PC-3 (cell line): ENCODE results near the gene PCDHA2. TPM values are rescaled to one million over a fixed set of nuclear protein-coding genes. Genes with fewer than 3 reads are reported as not detected.

Source experiments
- ATAC-seq: fragments of 200-7000 bp; cut with Tn5 transposase; 2 replicates; pipeline ENCODE4 v1.9.1; 2020; ENCODE audit warnings: mild to moderate bottlenecking, moderate library complexity
- BruUV-seq: library from RNA; stranded (reverse); fragments of 400-500 nt; replicated peaks from 2 replicates; lab custom pipeline; 2021; lab: Mats Ljungman, UMichigan
- CTCF ChIA-PET: fragments of 300-600 bp; sonication (Branson Sonifier 250); formaldehyde crosslinking; loops from one replicate; lab custom pipeline; 2022; ENCODE audit warnings: antibody characterized with exemption; lab: Charles Lee
- POLR2A ChIA-PET: fragments of 300-600 bp; sonication (Branson Sonifier 250); formaldehyde crosslinking; loops from one replicate; lab custom pipeline; 2022; ENCODE audit warnings: antibody characterized with exemption; ENCODE audit not compliant: unreplicated experiment; lab: Charles Lee
- DNase-seq: peaks from one replicate; pipeline ENCODE4 v3.0.0-alpha.2; 2015
- H2AFZ ChIP-seq: fragments of 300-600 bp; sonication (generic); 2 replicates; pipeline ENCODE4 v1.6.0; 2016; ENCODE audit warnings: antibody characterized with exemption, low read length
- H3F3A ChIP-seq: fragments of 300-600 bp; sonication (generic); one replicate; pipeline ENCODE4 v1.6.0; 2017; ENCODE audit warnings: antibody characterized with exemption, low read length, control low read depth, mild to moderate bottlenecking; ENCODE audit not compliant: unreplicated experiment
- H3K27ac ChIP-seq: fragments of 300-600 bp; sonication (generic); 2 replicates; pipeline ENCODE4 v1.5.1; 2016; ENCODE audit warnings: mild to moderate bottlenecking, low read length
- H3K27me3 ChIP-seq: fragments of 300-600 bp; sonication (generic); 2 replicates; pipeline ENCODE4 v1.6.1; 2016; ENCODE audit warnings: low read length, mixed read lengths
- H3K36me3 ChIP-seq: fragments of 300-600 bp; sonication (generic); 2 replicates; pipeline ENCODE4 v1.6.1; 2016; ENCODE audit warnings: low read depth, mixed run types, low read length, mixed read lengths
- H3K4me1 ChIP-seq: fragments of 300-600 bp; sonication (generic); 2 replicates; pipeline ENCODE4 v1.5.1; 2016; ENCODE audit warnings: low read length; ENCODE audit not compliant: insufficient read depth
- H3K4me2 ChIP-seq: fragments of 300-600 bp; sonication (generic); 2 replicates; pipeline ENCODE4 v1.6.0; 2016; ENCODE audit warnings: low read length
- H3K4me3 ChIP-seq: fragments of 300-600 bp; sonication (generic); 2 replicates; pipeline ENCODE4 v1.5.1; 2016; ENCODE audit warnings: mild to moderate bottlenecking, low read length, mixed read lengths
- H3K79me2 ChIP-seq: fragments of 300-600 bp; sonication (generic); 2 replicates; pipeline ENCODE4 v1.6.1; 2017; ENCODE audit warnings: low read length, mixed read lengths
- H3K9ac ChIP-seq: fragments of 300-600 bp; sonication (generic); 2 replicates; pipeline ENCODE4 v1.6.0; 2016; ENCODE audit warnings: mild to moderate bottlenecking, low read length
- H3K9me2 ChIP-seq: fragments of 300-600 bp; sonication (generic); replicated peaks from 2 replicates; pipeline ENCODE4 v1.6.1; 2016; ENCODE audit warnings: mixed run types, low read length, mixed read lengths
- H3K9me3 ChIP-seq: fragments of 300-600 bp; sonication (generic); 2 replicates; pipeline ENCODE4 v1.6.1; 2016; ENCODE audit warnings: low read length, mixed read lengths
- H4K20me1 ChIP-seq: fragments of 300-600 bp; sonication (generic); 2 replicates; pipeline ENCODE4 v1.6.1; 2016; ENCODE audit warnings: low read length, mixed read lengths
- EZH2 ChIP-seq: fragments of 300-600 bp; sonication (generic); IDR thresholded peaks from one replicate; pipeline ENCODE4 v1.6.1; 2017; ENCODE audit warnings: antibody characterized with exemption, mild to moderate bottlenecking, low read length; ENCODE audit not compliant: unreplicated experiment
- EZH2phosphoT487 ChIP-seq: fragments of 300-600 bp; sonication (generic); IDR thresholded peaks from 2 replicates; pipeline ENCODE4 v1.6.1; 2018; ENCODE audit warnings: mild to moderate bottlenecking, antibody characterized with exemption, low read length, borderline replicate concordance
- intact Hi-C: fragments of 100-400 bp; cut with micrococcal nuclease; formaldehyde crosslinking; loops from 2 replicates; pipeline ENCODE4 v1.9.0; 2023
- total RNA-seq: library from RNA; depleted of rRNA; stranded (reverse); fragments of >200 nt; gene quantifications from 2 replicates; pipeline ENCODE4 v1.2.3, GENCODE V29; 2014
- TF ChIP-seq, protein P1 (sequence below): fragments of 300-600 bp; sonication (generic); conservative IDR thresholded peaks from 2 replicates; pipeline ENCODE4 v1.5.1; 2017; ENCODE audit warnings: antibody characterized with exemption, low read depth, mild to moderate bottlenecking, low read length

The PCDHA2 gene
- total RNA-seq, 1 experiment from 2014 or later = not detected

- no peaks in the 10 kb centered on the region for H3K36me3 ChIP-seq
- TF ChIP-seq, protein P1, sequence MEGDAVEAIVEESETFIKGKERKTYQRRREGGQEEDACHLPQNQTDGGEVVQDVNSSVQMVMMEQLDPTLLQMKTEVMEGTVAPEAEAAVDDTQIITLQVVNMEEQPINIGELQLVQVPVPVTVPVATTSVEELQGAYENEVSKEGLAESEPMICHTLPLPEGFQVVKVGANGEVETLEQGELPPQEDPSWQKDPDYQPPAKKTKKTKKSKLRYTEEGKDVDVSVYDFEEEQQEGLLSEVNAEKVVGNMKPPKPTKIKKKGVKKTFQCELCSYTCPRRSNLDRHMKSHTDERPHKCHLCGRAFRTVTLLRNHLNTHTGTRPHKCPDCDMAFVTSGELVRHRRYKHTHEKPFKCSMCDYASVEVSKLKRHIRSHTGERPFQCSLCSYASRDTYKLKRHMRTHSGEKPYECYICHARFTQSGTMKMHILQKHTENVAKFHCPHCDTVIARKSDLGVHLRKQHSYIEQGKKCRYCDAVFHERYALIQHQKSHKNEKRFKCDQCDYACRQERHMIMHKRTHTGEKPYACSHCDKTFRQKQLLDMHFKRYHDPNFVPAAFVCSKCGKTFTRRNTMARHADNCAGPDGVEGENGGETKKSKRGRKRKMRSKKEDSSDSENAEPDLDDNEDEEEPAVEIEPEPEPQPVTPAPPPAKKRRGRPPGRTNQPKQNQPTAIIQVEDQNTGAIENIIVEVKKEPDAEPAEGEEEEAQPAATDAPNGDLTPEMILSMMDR = no peak
- TF ChIP-seq EZH2phosphoT487 (no peak), EZH2 (no peak)
- POLR2A ChIA-PET = no interaction called here
- intact Hi-C loops = no loop called here
- H2AFZ ChIP-seq = no peak overlapping the region
- BruUV-seq = no TSS peak
- H3K79me2 ChIP-seq = no peaks in the 10 kb centered on the region
- H3K9me2 ChIP-seq = no peaks in the 10 kb centered on the region
- no peak for DNase-seq
- no peak overlapping the region for H3K9ac ChIP-seq
- no peaks in the 10 kb centered on the region for H3K27me3 ChIP-seq
- no peaks in the 10 kb centered on the region for H3K9me3 ChIP-seq
- no peak overlapping the region for H3K4me3 ChIP-seq
- H4K20me1 ChIP-seq = no peaks in the 10 kb centered on the region
- ATAC-seq = no peak
- CTCF ChIA-PET = no interaction called here
- H3K27ac ChIP-seq = no peak overlapping the region
- H3K4me1 ChIP-seq = no peaks in the 10 kb centered on the region
- no peak overlapping the region for H3K4me2 ChIP-seq
- H3F3A ChIP-seq = no peaks in the 10 kb centered on the region
Observed at GRCh38 chr5:140808889-140809291, 14.2 kb downstream of the PCDHA2 start.

GRCh38 chr5:140821375-140822280 lies 27.0 kb downstream of the PCDHA2 start, which contains the start of gene PCDHA5:
PCDHA5 (plus strand) TSS chr5:140821613.
- Histone ChIP-seq H3K4me1 (no peaks in the 10 kb centered on the region), H3K9me2 (no peaks in the 10 kb centered on the region), H3K9me3 (no peaks in the 10 kb centered on the region), H2AFZ (peak within 1 kb of the TSS; percentile 94), H3K4me2 (peak within 1 kb of the TSS; percentile 82), H3F3A (no peaks in the 10 kb centered on the region), H3K36me3 (no peaks in the 10 kb centered on the region), H3K79me2 (no peaks in the 10 kb centered on the region), H3K27me3 (no peaks in the 10 kb centered on the region), H3K9ac (peak within 1 kb of the TSS; percentile 47; the same call in 1 of the 2 replicates), H3K27ac (no peak within 1 kb of the TSS), H4K20me1 (no peaks in the 10 kb centered on the region), H3K4me3 (peak within 1 kb of the TSS; percentile 76)
- peak; percentile 83 for DNase-seq
- intact Hi-C loops = loop anchor here (1.0 kb wide), 1 partner anchor 220 kb away; no protein-coding TSS in a partner anchor
- CTCF ChIA-PET = interaction anchor here (0.6 to 1.5 kb wide), 7 partner anchors 14 to 645 kb away, joined by 3 to 34 read pairs (median 7); partner anchors contain the start of genes PCDHA4, PCDHA8 and PCDHAC2
- peak; percentile 82 for ATAC-seq
- BruUV-seq = TSS peak; percentile 61
- POLR2A ChIA-PET = interaction anchor here (0.6 kb wide), 1 partner anchor 104 kb away, joined by 3 read pairs; the partner anchor contains the start of gene PCDHAC1
- TF ChIP-seq EZH2phosphoT487 (no peak), EZH2 (no peak)
- TF ChIP-seq, protein P1 = peak; percentile 69
